HG02938 (cell line): ENCODE data around the gene CYP21A2.
"Not testable (repeated sequence)": the region's sequence is repeated elsewhere in the genome, so short reads cannot be mapped to it uniquely, and the experiment has no call there.

Experiments
- ATAC-seq: cut with Tn5 transposase; IDR thresholded peaks from one replicate; pipeline ENCODE4 v1.9.1; 2021; ENCODE audit warnings: mild to moderate bottlenecking, moderate library complexity; ENCODE audit not compliant: unreplicated experiment

CYP21A2 gene

DNA sequence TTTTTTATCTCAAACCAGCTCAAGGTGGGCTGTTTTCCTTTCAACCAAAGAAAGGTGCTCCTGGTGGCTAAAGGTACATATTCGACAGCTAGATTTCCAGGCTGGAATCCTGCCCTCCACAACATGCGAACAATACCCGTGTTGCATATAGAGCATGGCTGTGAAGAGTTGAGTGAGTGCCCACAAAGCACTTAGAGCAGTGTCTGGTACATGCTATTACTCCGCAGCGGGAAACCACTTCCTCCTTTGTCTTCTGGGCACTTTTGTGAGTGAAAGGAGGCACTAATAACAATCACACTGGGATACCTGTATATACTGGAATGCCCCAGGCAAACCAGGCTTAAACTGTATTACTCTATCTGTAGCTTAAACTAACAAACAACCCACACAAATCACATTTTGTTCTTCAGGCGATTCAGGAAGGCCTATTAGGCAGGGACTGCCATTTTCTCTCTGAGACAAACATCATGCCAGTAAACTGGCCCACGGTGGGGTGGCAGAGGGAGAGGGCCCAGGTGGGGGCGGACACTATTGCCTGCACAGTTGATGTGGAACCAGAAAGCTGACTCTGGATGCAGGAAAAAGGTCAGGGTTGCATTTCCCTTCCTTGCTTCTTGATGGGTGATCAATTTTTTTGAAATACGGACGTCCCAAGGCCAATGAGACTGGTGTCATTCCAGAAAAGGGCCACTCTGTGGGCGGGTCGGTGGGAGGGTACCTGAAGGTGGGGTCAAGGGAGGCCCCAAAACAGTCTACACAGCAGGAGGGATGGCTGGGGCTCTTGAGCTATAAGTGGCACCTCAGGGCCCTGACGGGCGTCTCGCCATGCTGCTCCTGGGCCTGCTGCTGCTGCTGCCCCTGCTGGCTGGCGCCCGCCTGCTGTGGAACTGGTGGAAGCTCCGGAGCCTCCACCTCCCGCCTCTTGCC lies at the start of gene CYP21A2:
Gene CYP21A2 (plus strand): TSS at position 818 of the 927 bp plus-strand sequence. CDS start 8 bp downstream, at position 826.
- not testable (repeated sequence) for ATAC-seq

DNA sequence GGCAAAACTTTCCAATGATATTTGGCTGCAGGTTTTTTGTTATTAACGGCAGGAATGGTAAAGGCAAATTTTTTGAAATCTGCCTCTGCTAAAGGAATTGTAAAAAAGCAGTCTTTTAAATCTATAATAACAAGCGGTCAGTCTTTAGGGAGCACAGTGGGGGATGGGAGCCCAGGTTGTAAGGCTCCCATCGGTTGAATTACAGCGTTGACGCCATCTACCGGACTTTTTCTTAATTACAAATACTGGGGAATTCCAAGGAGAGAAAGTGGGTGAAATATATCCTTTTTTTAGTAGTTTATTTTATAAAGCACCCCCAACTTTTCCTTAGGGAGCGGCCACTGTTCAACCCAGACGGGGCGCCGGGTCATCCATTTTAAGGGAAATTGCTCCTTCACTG lies 48.9 kb upstream of the CYP21A2 start:
- ATAC-seq: not testable (repeated sequence)

DNA sequence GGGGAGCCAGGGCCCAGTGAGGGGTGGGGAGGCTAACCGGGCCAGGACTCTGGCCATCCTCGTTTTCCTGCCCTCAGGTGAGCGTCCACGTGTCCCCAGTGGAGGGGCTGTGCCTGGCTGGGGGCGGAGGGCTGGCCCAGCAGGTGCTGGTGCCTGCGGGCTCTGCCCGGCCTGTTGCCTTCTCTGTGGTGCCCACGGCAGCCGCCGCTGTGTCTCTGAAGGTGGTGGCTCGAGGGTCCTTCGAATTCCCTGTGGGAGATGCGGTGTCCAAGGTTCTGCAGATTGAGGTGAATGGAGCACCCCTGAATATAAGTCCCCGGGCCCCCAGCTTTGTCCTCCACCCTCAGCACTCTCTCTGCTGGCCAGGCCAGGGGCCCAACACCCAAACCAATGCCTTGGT lies 43.8 kb upstream of the CYP21A2 start:
- ATAC-seq: not testable (repeated sequence)

GRCh38 chr6:31996385-31996784 lies 41.8 kb upstream of the CYP21A2 start:
- ATAC-seq: not testable (repeated sequence)

- not testable (repeated sequence) for ATAC-seq
These were observed 35.5 kb upstream of the CYP21A2 start for GRCh38 chr6:32002546-32003268.

DNA sequence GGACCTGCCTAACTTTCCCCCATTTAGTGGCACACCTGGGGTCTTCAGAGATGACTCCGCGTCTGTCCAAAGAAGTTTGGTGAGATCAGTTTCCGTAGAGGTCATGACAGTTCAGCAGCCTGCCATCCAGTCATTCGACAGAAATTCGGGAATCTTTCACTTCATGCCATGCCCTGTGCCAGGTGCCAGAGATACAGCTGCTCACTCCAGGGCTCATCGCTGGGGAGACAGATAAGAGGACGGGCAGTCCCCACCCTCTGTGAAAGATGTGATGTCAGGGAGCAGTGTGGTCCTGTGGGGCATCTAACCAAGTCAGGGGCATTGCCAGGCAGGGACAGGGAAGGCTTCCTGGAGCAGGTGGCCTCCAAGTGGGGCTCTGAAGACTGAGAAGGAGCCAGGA lies 34.9 kb upstream of the CYP21A2 start:
- not testable (repeated sequence) for ATAC-seq

DNA sequence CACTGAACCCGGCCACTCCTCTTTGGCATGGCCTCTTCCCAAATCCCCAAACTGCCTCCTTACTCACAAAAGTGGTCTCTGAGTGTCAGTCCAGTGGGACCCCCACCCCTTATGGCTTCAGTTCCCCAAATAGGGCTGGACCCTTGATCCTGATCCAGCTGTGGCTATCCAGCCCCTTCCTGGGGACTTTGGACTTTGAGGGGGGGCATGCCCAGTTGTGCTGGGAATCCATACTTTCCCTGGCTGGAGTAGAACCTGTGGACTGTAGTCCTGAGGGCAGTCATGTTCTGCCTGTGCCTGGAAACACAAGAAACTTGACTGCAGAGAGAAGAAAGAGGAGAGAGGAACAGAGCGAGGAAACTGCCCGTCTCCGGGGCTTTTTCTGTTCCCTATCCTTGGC lies 33.8 kb upstream of the CYP21A2 start:
- not testable (repeated sequence) for ATAC-seq

DNA sequence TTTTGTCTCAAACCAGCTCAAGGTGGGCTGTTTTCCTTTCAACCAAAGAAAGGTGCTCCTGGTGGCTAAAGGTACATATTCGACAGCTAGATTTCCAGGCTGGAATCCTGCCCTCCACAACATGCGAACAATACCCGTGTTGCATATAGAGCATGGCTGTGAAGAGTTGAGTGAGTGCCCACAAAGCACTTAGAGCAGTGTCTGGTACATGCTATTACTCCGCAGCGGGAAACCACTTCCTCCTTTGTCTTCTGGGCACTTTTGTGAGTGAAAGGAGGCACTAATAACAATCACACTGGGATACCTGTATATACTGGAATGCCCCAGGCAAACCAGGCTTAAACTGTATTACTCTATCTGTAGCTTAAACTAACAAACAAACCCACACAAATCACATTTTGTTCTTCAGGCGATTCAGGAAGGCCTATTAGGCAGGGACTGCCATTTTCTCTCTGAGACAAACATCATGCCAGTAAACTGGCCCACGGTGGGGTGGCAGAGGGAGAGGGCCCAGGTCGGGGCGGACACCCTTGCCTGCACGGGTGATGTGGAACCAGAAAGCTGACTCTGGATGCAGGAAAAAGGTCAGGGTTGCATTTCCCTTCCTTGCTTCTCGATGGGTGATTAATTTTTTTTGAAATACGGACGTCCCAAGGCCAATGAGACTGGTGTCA lies 33.2 kb upstream of the CYP21A2 start:
- ATAC-seq: not testable (repeated sequence)

DNA sequence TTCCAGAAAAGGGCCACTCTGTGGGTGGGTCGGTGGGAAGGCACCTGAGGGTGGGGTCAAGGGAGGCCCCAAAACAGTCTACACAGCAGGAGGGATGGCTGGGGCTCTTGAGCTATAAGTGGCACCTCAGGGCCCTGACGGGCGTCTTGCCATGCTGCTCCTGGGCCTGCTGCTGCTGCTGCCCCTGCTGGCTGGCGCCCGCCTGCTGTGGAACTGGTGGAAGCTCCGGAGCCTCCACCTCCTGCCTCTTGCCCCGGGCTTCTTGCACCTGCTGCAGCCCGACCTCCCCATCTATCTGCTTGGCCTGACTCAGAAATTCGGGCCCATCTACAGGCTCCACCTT lies 32.7 kb upstream of the CYP21A2 start:
- ATAC-seq: not testable (repeated sequence)

GRCh38 chr6:32005991-32006529 lies 32.2 kb upstream of the CYP21A2 start:
- not testable (repeated sequence) for ATAC-seq

DNA sequence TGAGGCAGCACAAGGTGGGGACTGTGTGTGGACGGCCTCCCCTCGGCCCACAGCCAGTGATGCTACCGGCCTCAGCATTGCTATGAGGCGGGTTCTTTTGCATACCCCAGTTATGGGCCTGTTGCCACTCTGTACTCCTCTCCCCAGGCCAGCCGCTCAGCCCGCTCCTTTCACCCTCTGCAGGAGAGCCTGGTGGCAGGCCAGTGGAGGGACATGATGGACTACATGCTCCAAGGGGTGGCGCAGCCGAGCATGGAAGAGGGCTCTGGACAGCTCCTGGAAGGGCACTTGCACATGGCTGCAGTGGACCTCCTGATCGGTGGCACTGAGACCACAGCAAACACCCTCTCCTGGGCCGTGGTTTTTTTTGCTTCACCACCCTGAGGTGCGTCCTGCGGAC lies 31.1 kb upstream of the CYP21A2 start:
- not testable (repeated sequence) for ATAC-seq

GRCh38 chr6:32008037-32008436 lies 30.2 kb upstream of the CYP21A2 start:
- ATAC-seq: not testable (repeated sequence)

- ATAC-seq: not testable (repeated sequence)
These were observed 29.6 kb upstream of the CYP21A2 start for GRCh38 chr6:32008616-32009015.

- ATAC-seq: not testable (repeated sequence)
These were observed 28.7 kb upstream of the CYP21A2 start for GRCh38 chr6:32009537-32009936.

DNA sequence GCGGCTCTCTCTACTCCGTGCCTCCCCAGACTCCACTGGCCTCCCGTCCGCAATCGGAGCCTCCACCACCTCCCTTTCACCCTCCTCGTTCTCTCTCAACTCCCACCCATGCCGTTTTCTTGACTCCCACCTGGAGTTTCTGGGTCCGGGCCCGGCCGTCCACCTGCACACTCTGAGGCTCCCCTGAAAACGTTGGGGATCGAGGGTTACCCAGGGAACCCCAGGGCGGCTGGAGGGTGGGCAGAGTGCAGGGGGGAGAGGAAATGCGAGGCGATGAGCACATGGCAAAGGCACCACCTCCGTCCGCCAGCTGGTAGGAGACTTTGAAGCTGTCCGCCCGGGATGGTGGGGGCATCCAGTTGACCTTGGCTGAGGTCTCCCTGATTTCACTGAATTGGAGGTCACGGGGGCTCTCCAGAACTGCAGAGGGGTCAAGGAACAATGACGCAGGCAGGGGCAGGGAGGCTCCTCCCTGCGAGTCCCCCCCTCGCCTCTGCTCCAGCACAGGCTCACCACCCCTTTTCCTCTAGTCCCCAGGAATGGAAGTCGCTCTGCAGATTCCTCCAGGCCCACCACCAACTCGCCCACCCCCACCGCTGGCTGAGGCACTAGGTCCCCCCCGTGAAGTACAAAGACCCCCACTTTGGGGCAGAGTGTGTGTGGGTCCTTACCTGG lies 27.2 kb upstream of the CYP21A2 start:
- ATAC-seq: not testable (repeated sequence)

DNA sequence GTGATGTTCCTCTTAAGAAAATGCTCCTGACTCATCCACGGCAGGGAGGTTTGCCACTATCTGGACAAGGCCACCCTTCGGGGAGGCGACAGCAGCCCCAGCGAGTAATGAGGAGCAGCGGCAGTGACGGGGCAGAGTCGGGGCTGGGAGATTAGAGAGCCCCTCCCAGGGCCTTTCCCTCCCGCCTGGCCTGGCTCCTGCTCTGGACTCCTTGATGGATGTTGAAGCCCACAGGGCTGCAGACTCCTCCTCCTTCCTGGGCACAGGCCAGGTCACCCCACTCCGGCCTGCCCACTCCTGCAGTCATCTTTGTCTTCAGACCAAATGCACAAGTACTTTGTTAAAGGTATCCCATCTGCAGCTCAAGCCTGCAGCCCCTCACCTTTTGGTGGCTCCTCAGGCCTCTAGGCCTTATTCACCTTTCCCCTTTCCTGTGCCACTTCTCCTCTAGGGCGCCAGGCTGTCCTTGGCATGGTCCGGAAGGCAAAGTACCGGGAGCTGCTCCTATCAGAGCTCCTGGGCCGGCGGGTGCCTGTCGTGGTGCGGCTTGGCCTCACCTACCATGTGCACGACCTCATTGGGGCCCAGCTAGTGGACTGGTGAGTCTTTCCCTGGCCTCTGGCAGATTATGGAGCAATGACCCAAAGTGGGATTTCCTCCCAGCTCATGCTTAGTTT lies 25.1 kb upstream of the CYP21A2 start:
- not testable (repeated sequence) for ATAC-seq

DNA sequence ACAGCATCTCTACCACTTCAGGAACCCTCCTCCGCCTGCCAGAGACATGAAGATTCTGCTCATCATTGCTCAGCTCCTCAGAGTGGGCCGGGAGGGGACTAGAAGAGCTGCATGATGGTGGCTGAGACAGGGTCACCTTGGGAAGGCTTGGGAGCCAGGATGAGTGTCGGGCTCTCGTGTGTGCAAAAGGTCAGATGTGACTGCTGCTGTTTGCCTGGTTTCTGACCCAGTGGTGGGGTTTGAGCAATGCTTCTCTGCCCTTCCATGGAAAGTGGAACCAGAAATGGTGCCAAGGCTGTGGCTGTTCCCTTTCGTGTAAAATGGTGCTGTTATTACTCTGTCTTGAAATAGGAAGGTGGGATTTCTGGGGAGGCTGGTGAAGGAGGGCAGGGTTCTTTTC lies 24.5 kb upstream of the CYP21A2 start:
- ATAC-seq: not testable (repeated sequence)

DNA sequence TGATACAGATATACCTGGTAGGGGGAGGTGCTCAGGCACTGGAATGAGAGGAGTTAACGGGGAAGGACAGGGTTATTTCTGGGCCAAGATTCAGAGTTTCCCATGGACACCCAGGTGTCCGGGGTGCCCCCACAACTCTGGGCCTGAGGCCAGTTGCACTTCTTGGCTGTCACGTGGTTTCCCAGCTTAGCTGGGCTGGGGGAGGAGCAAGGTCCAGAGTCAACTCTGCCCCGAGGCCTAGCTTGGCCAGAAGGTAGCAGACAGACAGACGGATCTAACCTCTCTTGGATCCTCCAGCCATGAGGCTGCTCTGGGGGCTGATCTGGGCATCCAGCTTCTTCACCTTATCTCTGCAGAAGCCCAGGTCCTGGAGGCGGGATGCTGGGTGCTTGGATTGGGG lies 23.7 kb upstream of the CYP21A2 start, which contains the start of gene C4B:
Gene C4B (plus strand): TSS at position 249 of the 400 bp plus-strand sequence. CDS start 51 bp downstream, at position 300.
- not testable (repeated sequence) for ATAC-seq

DNA sequence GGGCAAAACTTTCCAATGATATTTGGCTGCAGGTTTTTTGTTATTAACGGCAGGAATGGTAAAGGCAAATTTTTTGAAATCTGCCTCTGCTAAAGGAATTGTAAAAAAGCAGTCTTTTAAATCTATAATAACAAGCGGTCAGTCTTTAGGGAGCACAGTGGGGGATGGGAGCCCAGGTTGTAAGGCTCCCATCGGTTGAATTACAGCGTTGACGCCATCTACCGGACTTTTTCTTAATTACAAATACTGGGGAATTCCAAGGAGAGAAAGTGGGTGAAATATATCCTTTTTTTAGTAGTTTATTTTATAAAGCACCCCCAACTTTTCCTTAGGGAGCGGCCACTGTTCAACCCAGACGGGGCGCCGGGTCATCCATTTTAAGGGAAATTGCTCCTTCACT lies 16.1 kb upstream of the CYP21A2 start:
- ATAC-seq: not testable (repeated sequence)

GRCh38 chr6:32028631-32029030 lies 9.6 kb upstream of the CYP21A2 start:
- not testable (repeated sequence) for ATAC-seq
